ENCODE data around the gene DIDO1. TPM values are rescaled to one million over a fixed set of nuclear protein-coding genes. Genes with fewer than 3 reads are reported as not detected.

The DIDO1 gene
- total and polyA plus RNA-seq, 2 of the 13 experiments (the other 11 are each of a cell fraction or from before 2014, with no cell fraction given), result 75.0 to 75.1 TPM

DNA sequence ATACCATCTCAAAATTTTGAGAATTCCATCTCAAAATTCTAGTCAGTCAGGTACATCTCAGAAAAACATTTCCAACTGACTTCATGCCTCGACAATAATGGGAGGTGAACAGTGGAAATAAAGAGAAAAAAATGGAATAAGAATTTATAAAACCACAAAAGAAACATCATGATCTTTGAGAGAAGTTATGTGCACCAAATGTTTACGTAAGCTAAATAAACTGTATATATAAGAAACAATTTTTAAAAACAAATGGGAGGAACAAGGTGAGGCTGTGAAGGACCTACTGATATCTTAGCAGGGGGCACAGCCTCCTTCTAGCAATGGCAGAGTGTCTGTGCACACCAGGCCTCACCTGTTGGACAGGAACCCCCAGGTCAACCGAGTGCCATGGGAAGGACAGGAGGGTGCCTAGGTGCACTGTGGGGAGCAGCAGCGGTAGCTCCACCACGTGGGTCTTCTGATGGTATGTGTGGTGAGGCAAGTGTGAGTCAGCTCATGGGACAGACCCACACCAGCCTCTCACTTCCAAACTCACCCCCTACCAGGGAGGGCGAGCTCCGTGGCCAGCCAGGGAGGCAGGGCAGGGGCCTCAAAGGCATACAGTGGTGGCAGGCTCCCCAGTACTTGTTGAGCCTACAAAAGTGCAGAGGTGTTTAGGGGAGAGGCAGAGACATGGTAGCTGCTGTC is 23.2 kb downstream of the DIDO1 start (continued):
- TF ChIP-seq ZNF318 (CRISPR knock-in tag; IDR thresholded peaks at IDR 0.05) (0 out of 2 replicates have a peak, but pooled peaks have one; percentile 32), ZNF251 (CRISPR knock-in tag; IDR thresholded peaks at IDR 0.05) (0 out of 2 replicates have a peak, but pooled peaks have one; percentile 80), PTBP1 (IDR thresholded peaks at IDR 0.05; ENCODE audit: low read depth, low read length, poor library complexity, severe bottlenecking) (peak; percentile 55), AGO2 (optimal IDR thresholded peaks at IDR 0.05; ENCODE audit: low read depth, low read length) (peak; percentile 86), NFKB2 (CRISPR knock-in tag; IDR thresholded peaks at IDR 0.05; ENCODE audit: borderline replicate concordance) (0 out of 2 replicates have a peak, but pooled peaks have one; percentile 33), ZFP36L1 (CRISPR knock-in tag; IDR thresholded peaks at IDR 0.05) (0 out of 2 replicates have a peak, but pooled peaks have one; percentile 54), ZFP36L2 (CRISPR knock-in tag; IDR thresholded peaks at IDR 0.05) (no peak)
- TF ChIP-seq, protein P1, sequence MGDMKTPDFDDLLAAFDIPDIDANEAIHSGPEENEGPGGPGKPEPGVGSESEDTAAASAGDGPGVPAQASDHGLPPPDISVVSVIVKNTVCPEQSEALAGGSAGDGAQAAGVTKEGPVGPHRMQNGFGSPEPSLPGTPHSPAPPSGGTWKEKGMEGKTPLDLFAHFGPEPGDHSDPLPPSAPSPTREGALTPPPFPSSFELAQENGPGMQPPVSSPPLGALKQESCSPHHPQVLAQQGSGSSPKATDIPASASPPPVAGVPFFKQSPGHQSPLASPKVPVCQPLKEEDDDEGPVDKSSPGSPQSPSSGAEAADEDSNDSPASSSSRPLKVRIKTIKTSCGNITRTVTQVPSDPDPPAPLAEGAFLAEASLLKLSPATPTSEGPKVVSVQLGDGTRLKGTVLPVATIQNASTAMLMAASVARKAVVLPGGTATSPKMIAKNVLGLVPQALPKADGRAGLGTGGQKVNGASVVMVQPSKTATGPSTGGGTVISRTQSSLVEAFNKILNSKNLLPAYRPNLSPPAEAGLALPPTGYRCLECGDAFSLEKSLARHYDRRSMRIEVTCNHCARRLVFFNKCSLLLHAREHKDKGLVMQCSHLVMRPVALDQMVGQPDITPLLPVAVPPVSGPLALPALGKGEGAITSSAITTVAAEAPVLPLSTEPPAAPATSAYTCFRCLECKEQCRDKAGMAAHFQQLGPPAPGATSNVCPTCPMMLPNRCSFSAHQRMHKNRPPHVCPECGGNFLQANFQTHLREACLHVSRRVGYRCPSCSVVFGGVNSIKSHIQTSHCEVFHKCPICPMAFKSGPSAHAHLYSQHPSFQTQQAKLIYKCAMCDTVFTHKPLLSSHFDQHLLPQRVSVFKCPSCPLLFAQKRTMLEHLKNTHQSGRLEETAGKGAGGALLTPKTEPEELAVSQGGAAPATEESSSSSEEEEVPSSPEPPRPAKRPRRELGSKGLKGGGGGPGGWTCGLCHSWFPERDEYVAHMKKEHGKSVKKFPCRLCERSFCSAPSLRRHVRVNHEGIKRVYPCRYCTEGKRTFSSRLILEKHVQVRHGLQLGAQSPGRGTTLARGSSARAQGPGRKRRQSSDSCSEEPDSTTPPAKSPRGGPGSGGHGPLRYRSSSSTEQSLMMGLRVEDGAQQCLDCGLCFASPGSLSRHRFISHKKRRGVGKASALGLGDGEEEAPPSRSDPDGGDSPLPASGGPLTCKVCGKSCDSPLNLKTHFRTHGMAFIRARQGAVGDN (CRISPR knock-in tag; IDR thresholded peaks at IDR 0.05), result peak; percentile 29

Measured in HepG2 (cell line).